Activated CD4-positive, alpha-beta T cell treated with anti-CD3 and anti-CD28 coated beads for 36 hours (primary cell): ENCODE data around the gene GRK3. TPM values are rescaled to one million over a fixed set of nuclear protein-coding genes. Genes with fewer than 3 reads are reported as not detected.
"Not testable (repeated sequence)": the region's sequence is repeated elsewhere in the genome, so short reads cannot be mapped to it uniquely, and the experiment has no call there.

Source experiments
- ATAC-seq: fragments of 200-7000 bp; cut with Tn5 transposase; one replicate; pipeline ENCODE4 v1.10.0; 2021; ENCODE audit warnings: mild to moderate bottlenecking, moderate library complexity
- CTCF ChIA-PET: fragments of 350-600 bp; sonication (Branson Sonifier 250); formaldehyde crosslinking; loops from one replicate; lab custom pipeline; 2021; ENCODE audit warnings: antibody characterized with exemption; lab: Charles Lee
- POLR2A ChIA-PET: fragments of 350-600 bp; sonication (Branson Sonifier 250); formaldehyde crosslinking; loops from one replicate; lab custom pipeline; 2021; ENCODE audit warnings: antibody characterized with exemption, inconsistent platforms; lab: Charles Lee
- DNase-seq: peaks from one replicate; pipeline ENCODE4 v3.0.0-alpha.2; 2020
- H3K27ac Mint-ChIP-seq: one replicate; pipeline ENCODE4 v1.8.0; 2021; ENCODE audit warnings: mixed read lengths
- H3K27me3 Mint-ChIP-seq: one replicate; pipeline ENCODE4 v1.8.0; 2021; ENCODE audit warnings: mixed read lengths
- H3K36me3 Mint-ChIP-seq: one replicate; pipeline ENCODE4 v1.8.0; 2021; ENCODE audit warnings: low read depth, mixed read lengths
- H3K4me1 Mint-ChIP-seq: one replicate; pipeline ENCODE4 v1.8.0; 2021; ENCODE audit warnings: mixed read lengths
- H3K4me3 Mint-ChIP-seq: one replicate; pipeline ENCODE4 v1.8.0; 2021; ENCODE audit warnings: mild to moderate bottlenecking, moderate library complexity, mixed read lengths
- H3K9me3 Mint-ChIP-seq: one replicate; pipeline ENCODE4 v1.8.0; 2021; ENCODE audit warnings: low read depth, mixed read lengths
- intact Hi-C, 2 experiments: fragments of 100-400 bp; cut with DNase I in 1 of 2; cut with micrococcal nuclease in 1 of 2; formaldehyde crosslinking; loops; one replicate each; pipeline versions ENCODE4 v1.14.2 to v1.15.1; 2022 to 2024; cut with DNase I, micrococcal nuclease
- total RNA-seq, 2 experiments: library from RNA; stranded (reverse); gene quantifications; one replicate each; pipeline ENCODE4 v1.2.3, GENCODE V29; 2021

Gene GRK3
- total RNA-seq, 2 experiments from 2014 or later = 8.6 to 9.2 TPM

DNA sequence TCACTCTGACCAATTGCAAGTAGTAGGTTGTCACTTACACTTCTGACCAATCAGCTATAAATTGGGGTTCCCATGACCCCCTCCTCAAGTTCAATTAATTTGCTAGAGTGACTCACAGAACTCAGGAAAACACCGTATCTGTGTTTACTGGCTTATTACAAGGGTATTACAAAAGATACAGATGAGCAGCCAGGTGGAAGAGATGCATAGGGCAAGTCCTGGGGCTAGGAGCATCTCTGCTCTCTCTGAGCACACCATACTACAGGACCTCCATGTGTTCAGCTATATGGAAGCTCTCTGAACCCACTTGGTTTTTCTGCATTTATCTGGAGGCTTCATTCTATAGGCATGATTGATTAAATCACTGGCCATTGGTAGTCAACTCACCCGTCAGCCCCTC, 11.3 kb upstream of the GRK3 start:
- no peaks in the 10 kb centered on the region for H3K36me3 Mint-ChIP-seq
- ChIA-PET CTCF (no interaction called here), POLR2A (no interaction called here)
- H3K9me3 Mint-ChIP-seq = no peaks in the 10 kb centered on the region
- intact Hi-C loops = no loop called here
- DNase-seq (no peak), ATAC-seq (no peak)
- H3K27me3 Mint-ChIP-seq = no peaks in the 10 kb centered on the region
- H3K4me1 Mint-ChIP-seq = no peaks in the 10 kb centered on the region
- no peak overlapping the region for H3K27ac Mint-ChIP-seq
- no peak overlapping the region for H3K4me3 Mint-ChIP-seq

DNA sequence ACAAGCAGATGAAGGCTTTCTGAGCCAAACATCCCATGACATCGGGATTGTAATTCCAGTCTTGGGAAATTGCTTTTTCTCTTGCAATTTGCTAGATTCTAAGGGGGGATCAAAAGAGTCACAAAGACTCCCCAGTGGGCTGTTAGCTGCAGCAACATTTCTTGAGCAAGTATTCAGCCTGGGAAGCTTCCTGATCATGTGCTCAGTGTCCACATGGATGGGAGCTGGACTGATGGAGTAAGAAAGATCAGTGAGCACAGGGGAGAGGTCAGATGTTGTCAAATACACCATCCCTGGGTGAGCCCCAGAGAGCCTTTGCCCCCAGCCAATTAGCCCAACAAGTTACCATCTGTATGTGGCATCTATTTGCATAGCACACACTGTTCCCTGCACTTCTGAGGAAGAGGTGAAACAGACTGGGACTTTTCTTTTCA, 10.2 kb upstream of the GRK3 start:
- ChIA-PET CTCF (interaction anchor here (0.6 kb wide), 1 partner anchor 78 kb away, joined by 3 read pairs; no protein-coding TSS in a partner anchor), POLR2A (interaction anchor here (0.6 kb wide), 1 partner anchor 9 kb away, joined by 5 read pairs; no protein-coding TSS in a partner anchor)
- H3K36me3 Mint-ChIP-seq = no peaks in the 10 kb centered on the region
- H3K4me3 Mint-ChIP-seq = no peak overlapping the region
- intact Hi-C loops = no loop called here
- H3K27ac Mint-ChIP-seq = no peak overlapping the region
- ATAC-seq = no peak
- H3K4me1 Mint-ChIP-seq = no peaks in the 10 kb centered on the region
- H3K27me3 Mint-ChIP-seq = no peaks in the 10 kb centered on the region
- no peaks in the 10 kb centered on the region for H3K9me3 Mint-ChIP-seq
- DNase-seq = no peak

DNA sequence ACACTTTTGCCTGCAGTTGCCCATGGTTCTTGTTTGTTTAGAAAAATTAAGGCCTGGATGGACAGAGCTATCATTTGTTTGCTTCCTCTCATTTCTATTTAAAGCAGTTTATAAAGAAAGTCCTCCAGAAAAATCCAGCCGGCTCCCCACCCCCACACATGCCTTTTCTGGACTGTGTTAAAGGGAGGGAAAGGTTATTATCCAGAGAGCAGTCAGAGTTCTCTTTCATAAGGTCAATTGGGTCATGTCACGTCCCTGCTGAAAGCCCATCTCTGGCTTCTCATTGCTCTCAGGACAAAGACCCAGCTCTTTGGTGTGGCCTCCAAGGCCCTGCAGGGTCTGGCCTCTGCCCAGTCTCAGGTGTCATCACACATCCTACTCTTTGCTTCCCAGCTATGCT, 9.8 kb upstream of the GRK3 start:
- CTCF ChIA-PET = interaction anchor here (0.6 to 0.7 kb wide), 2 partner anchors 10 to 78 kb away, joined by 3 read pairs; no protein-coding TSS in a partner anchor
- intact Hi-C loops = no loop called here
- H3K4me3 Mint-ChIP-seq = no peak overlapping the region
- no peaks in the 10 kb centered on the region for H3K27me3 Mint-ChIP-seq
- no peaks in the 10 kb centered on the region for H3K4me1 Mint-ChIP-seq
- ATAC-seq (no peak), DNase-seq (no peak)
- H3K9me3 Mint-ChIP-seq = no peaks in the 10 kb centered on the region
- POLR2A ChIA-PET = no interaction called here
- no peaks in the 10 kb centered on the region for H3K36me3 Mint-ChIP-seq
- no peak overlapping the region for H3K27ac Mint-ChIP-seq

DNA sequence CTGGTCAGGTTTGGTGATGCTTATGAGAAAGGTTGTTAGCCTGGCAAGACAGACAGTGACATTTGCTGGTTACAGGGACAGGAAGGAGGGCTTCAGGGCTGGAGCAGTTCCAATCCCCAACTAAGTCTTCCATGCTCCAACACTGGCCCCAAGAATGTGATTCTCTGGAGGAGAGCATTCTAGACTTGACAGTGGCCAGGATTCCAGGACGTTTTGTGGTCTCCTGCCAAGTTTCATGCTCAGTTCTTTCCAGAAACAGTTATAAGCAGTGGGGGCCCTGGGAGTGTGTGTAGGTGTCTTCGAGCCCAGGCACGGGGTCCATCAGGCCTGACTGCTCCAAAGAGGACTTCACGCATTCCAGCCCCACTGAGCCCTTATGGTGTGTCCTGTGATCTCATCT, 8.9 kb upstream of the GRK3 start:
- Mint-ChIP-seq H3K4me3 (no peak overlapping the region), H3K36me3 (no peaks in the 10 kb centered on the region), H3K9me3 (no peaks in the 10 kb centered on the region), H3K27me3 (no peaks in the 10 kb centered on the region), H3K4me1 (no peaks in the 10 kb centered on the region), H3K27ac (no peak overlapping the region)
- ChIA-PET POLR2A (no interaction called here), CTCF (interaction anchor here (0.5 to 0.7 kb wide), 2 partner anchors 11 to 29 kb away, joined by 3 read pairs; no protein-coding TSS in a partner anchor)
- intact Hi-C loops = no loop called here
- no peak for DNase-seq
- no peak for ATAC-seq

DNA sequence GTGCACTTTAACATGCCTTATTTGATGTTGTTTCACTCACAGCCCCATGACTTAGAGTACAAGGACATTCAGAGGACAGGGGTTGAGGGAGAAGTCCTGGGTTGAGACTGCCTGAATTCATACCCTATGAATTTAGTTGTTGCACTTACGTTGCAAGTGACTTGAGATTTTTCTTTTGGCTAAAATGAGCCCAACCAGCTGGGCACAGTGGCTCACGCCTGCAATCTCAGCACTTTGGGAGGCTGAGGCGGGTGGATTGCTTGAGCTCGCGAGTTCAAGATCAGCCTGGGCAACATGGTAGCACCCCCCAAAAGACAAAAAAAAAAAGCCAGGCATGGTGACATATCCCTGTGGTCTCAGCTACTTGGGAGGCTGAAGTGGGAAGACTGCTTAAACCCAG, 7.3 kb upstream of the GRK3 start:
- CTCF ChIA-PET = interaction anchor here (0.6 kb wide), 1 partner anchor 1765 kb away, joined by 3 read pairs; no protein-coding TSS in a partner anchor
- Mint-ChIP-seq H3K27ac (no peak overlapping the region), H3K4me3 (no peak overlapping the region)

DNA sequence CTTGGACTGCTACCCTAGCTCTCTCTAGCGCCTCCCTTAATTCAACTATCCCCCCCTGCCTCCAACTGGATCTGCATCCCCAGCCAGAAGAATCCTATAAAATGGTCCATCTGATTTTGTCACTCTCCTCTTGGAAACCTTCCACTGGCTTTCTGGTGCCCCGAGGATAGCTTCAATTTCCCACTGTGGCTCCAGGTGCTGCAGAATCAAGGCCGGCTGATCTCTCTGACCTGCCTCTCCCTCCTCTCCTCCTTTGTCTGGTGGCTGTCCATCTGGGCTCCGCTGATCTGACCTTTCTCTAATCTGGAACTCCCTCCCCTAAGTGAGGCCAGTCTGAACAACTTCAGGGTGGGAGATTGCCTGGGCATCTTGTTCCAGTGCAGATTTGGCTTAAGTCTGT, 6.1 kb upstream of the GRK3 start:
- Mint-ChIP-seq H3K4me3 (no peak overlapping the region), H3K4me1 (peaks cover 13% of the 10 kb centered on the region), H3K27me3 (no peaks in the 10 kb centered on the region), H3K36me3 (no peaks in the 10 kb centered on the region), H3K27ac (no peak overlapping the region), H3K9me3 (no peaks in the 10 kb centered on the region)
- DNase-seq = no peak
- ChIA-PET CTCF (interaction anchor here (1.1 kb wide), 1 partner anchor 14 kb away, joined by 5 read pairs; no protein-coding TSS in a partner anchor), POLR2A (no interaction called here)
- intact Hi-C loops = no loop called here
- no peak for ATAC-seq

More for the DNA sequence above, 7.3 kb upstream of the GRK3 start:
- ATAC-seq = no peak
- POLR2A ChIA-PET = no interaction called here
- H3K36me3 Mint-ChIP-seq = no peaks in the 10 kb centered on the region
- intact Hi-C loops = no loop called here
- H3K9me3 Mint-ChIP-seq = no peaks in the 10 kb centered on the region
- H3K4me1 Mint-ChIP-seq = peaks cover 6% of the 10 kb centered on the region
- no peak for DNase-seq
- H3K27me3 Mint-ChIP-seq = no peaks in the 10 kb centered on the region

DNA sequence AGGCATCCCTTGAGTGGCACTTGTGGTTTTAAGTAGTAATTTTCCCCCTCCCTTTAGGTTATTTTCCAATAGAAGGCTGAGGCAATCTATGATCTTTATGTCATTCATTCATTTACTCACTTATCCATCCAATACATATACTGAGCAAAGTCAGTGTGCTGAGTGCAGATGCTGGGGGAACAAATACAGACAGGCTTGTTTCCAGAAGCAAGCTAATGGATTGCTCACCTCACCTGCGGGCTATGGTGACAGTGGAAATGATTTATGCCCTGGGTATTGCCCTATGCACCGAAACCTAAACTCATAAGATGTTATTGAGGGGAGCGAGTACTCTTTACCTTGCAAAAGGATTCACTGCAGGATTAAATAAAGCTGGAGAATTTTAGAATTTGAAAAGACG, 4.6 kb upstream of the GRK3 start:
- ATAC-seq, H3K4me3 Mint-ChIP-seq, H3K27me3 Mint-ChIP-seq, H3K27ac Mint-ChIP-seq, POLR2A ChIA-PET, DNase-seq, H3K36me3 Mint-ChIP-seq, H3K9me3 Mint-ChIP-seq: not testable (repeated sequence)
- peaks cover 22% of the 10 kb centered on the region for H3K4me1 Mint-ChIP-seq
- CTCF ChIA-PET = interaction anchor here (0.6 kb wide), 1 partner anchor 123 kb away, joined by 3 read pairs; no protein-coding TSS in a partner anchor
- intact Hi-C loops = loop anchor here (5.0 to 10.0 kb wide), 5 partner anchors 62 to 485 kb away; no protein-coding TSS in a partner anchor

DNA sequence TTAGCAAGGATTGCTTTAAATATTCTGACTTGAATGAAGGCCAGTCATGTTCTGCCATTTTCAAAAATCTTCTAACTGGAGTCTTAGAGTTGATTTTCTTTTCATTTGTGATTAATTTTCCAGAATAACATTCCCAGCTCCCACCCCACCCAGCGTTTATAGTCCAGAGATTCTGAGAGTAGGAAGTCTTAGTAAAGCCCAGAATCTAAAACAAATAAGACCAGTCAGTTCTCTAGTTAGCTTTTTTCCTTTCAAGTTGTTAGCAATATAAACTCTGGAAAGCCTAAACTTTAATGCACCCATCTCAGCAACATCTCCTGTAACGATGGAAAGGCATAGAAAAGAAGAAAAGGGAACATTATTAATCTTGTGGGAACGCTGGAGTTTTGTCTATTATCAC, 3.3 kb upstream of the GRK3 start:
- POLR2A ChIA-PET = not testable (repeated sequence)

DNA sequence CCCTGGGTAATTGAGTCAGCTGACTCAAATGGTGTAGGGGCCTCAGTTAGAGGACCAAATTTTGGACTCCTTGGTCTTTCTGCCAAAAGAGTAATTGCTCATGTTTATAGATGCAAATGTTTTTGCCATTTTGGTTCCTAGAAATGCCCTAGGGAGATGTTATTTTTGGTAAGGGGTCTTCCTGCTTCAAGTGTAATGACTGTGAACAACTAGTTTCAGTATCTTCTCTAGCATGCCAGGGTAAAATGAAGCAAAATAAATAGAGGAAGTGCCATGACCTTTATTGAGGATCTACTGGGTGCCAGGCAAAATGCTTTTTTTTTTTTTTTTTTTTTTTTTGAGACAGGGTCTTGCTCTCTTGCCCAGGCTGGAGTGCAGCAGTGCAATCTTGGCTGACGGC, 2.5 kb upstream of the GRK3 start:
- H3K36me3 Mint-ChIP-seq, CTCF ChIA-PET, H3K27me3 Mint-ChIP-seq, H3K27ac Mint-ChIP-seq, DNase-seq, H3K4me3 Mint-ChIP-seq, H3K9me3 Mint-ChIP-seq, POLR2A ChIA-PET, ATAC-seq: not testable (repeated sequence)
- H3K4me1 Mint-ChIP-seq = peaks cover 33% of the 10 kb centered on the region
- intact Hi-C loops = loop anchor here (5.0 to 10.0 kb wide), 5 partner anchors 60 to 487 kb away; no protein-coding TSS in a partner anchor

More for the DNA sequence above, 3.3 kb upstream of the GRK3 start:
- H3K9me3 Mint-ChIP-seq, CTCF ChIA-PET, DNase-seq, H3K27me3 Mint-ChIP-seq, ATAC-seq, H3K27ac Mint-ChIP-seq, H3K4me3 Mint-ChIP-seq, H3K36me3 Mint-ChIP-seq: not testable (repeated sequence)
- intact Hi-C loops = loop anchor here (5.0 to 10.0 kb wide), 5 partner anchors 61 to 486 kb away; no protein-coding TSS in a partner anchor
- H3K4me1 Mint-ChIP-seq = peaks cover 28% of the 10 kb centered on the region

DNA sequence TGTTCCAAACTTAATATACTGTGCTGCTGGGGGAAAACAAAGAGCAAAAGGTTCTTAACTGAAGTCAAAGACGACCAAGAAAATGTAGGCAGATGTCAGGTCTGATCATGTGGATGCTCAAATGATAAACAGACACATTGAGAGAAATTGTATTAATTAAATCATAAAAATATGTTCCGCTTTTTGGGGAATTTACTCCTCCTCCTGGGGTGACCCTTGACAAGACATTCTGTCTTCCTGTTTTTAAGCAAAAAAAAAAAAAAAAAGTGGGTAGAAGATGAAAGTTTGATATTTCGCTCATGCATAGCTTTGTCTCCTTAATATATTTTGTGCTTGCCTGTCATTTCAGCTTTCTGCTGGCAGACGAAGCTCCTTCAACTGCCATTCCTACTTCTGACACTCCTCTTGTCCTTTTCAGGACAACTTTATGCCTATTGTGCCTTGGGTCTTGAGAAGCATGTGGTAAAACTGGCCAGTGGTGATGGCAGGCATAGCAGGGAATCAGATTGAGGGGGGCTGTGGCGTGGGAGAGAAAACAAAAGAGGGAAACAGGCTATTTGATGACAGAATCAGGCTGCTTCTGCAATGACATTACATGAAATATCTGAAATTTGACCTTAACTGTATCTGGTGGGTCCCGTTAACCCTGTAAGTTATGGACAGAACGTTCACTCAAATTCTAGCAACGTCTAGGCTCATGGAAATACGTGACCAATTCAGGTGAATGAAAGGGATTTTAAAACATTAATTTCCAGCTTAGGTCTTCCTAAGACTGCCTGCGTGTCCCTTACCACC, 1.3 kb upstream of the GRK3 start:
- not testable (repeated sequence) for ATAC-seq, DNase-seq, H3K9me3 Mint-ChIP-seq, H3K36me3 Mint-ChIP-seq, H3K27me3 Mint-ChIP-seq
- H3K27ac Mint-ChIP-seq = peak overlapping the region; percentile 64
- intact Hi-C loops = loop anchor here (5.0 to 10.0 kb wide), 5 partner anchors 59 to 488 kb away; no protein-coding TSS in a partner anchor
- H3K4me1 Mint-ChIP-seq = peaks cover 33% of the 10 kb centered on the region
- POLR2A ChIA-PET = interaction anchor here (0.6 kb wide), 1 partner anchor 9 kb away, joined by 5 read pairs; no protein-coding TSS in a partner anchor
- CTCF ChIA-PET = interaction anchor here (1.1 kb wide), 1 partner anchor 19 kb away, joined by 3 read pairs; no protein-coding TSS in a partner anchor
- peak overlapping the region; percentile 70 for H3K4me3 Mint-ChIP-seq

DNA sequence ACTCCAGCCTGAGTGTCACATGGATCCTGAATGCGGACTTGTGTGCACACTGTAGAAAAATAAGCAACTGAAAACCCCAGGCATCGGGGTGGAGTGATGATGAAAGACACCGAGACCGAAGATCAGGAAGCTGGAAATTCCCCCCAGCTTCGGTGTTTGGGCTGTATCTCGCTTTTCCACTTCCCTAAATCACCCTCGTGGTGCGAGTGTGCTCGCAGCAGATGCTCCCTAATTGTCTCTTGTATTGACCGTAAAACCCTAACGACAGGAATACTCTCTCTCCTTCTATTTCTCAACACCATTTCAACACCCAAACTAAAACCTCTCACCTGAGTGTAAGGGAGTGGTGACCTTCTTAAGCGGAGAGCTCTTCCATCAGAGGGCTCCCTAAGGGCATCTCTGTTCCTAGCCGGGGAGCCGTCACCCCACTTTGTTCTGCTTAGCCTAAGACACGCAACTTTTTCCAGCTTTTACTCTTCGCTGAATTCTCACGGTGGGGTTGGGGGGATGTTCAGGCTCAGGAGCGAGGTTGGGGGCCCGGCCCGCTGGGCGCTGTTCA, 635 bp upstream of the GRK3 start:
- Mint-ChIP-seq H3K27ac (peak overlapping the region; percentile 64), H3K9me3 (no peaks in the 10 kb centered on the region), H3K4me3 (peak overlapping the region; percentile 70), H3K27me3 (peaks cover 9% of the 10 kb centered on the region), H3K4me1 (peaks cover 33% of the 10 kb centered on the region), H3K36me3 (no peaks in the 10 kb centered on the region)
- ChIA-PET POLR2A (interaction anchor here (0.6 kb wide), 1 partner anchor 10 kb away, joined by 5 read pairs; no protein-coding TSS in a partner anchor), CTCF (interaction anchor here (1.1 kb wide), 1 partner anchor 20 kb away, joined by 3 read pairs; no protein-coding TSS in a partner anchor)
- ATAC-seq (peak; percentile 52), DNase-seq (peak; percentile 48)
- intact Hi-C loops = loop anchor here (2.0 to 10.0 kb wide), 6 partner anchors 58 to 489 kb away; no protein-coding TSS in a partner anchor
